Measurements from ENCODE around the gene LAMA5.
A peak's percentile ranks its signal among the peaks of the same experiment; 100 is the strongest.

The LAMA5 gene

GRCh38 chr20:62267543-62267942 is 99.6 kb downstream of the LAMA5 start:
- DNase-seq (ENCODE audit: low spot score) (peak; percentile 72), FAIRE-seq (peak; percentile 30)

- no peak for FAIRE-seq
Measured at GRCh38 chr20:62266851-62267250, 100.3 kb downstream of the LAMA5 start.

GRCh38 chr20:62266340-62266739 is 100.8 kb downstream of the LAMA5 start:
- DNase-seq (ENCODE audit: low spot score) (no peak), FAIRE-seq (no peak)

More at GRCh38 chr20:62266851-62267250, 100.3 kb downstream of the LAMA5 start:
- DNase-seq (ENCODE audit: low spot score): no peak

GRCh38 chr20:62265365-62265764 is 101.7 kb downstream of the LAMA5 start:
- DNase-seq (ENCODE audit: low spot score) (no peak), FAIRE-seq (no peak)

GRCh38 chr20:62263396-62263795 is 103.7 kb downstream of the LAMA5 start:
- FAIRE-seq: no peak
- DNase-seq (ENCODE audit: low spot score): no peak

GRCh38 chr20:62262064-62262463 is 105.0 kb downstream of the LAMA5 start:
- no peak for FAIRE-seq
- DNase-seq (ENCODE audit: low spot score): no peak

GRCh38 chr20:62259294-62259565 is 107.9 kb downstream of the LAMA5 start:
- FAIRE-seq (no peak), DNase-seq (ENCODE audit: low spot score) (no peak)
